ENCODE data around the gene CTCFL. TPM values are rescaled to one million over a fixed set of nuclear protein-coding genes. Genes with fewer than 3 reads are reported as not detected.

Gene CTCFL
- total and polyA plus RNA-seq, 2 of the 13 experiments (the other 11 are each of a cell fraction or from before 2014, with no cell fraction given) = 0.04 TPM; not detected in 1

GRCh38 chr20:57539889-57540288, 14.9 kb upstream of the CTCFL start (continued):
- TF ChIP-seq ELF3 (CRISPR knock-in tag; IDR thresholded peaks at IDR 0.05) = peak; percentile 54; the same call in 1 of the 2 replicates
- no peak for TF ChIP-seq THAP11 (CRISPR knock-in tag; IDR thresholded peaks at IDR 0.05)
- no peak for TF ChIP-seq NFIB (CRISPR knock-in tag; IDR thresholded peaks at IDR 0.05; ENCODE audit: borderline replicate concordance)
- TF ChIP-seq, protein P1, sequence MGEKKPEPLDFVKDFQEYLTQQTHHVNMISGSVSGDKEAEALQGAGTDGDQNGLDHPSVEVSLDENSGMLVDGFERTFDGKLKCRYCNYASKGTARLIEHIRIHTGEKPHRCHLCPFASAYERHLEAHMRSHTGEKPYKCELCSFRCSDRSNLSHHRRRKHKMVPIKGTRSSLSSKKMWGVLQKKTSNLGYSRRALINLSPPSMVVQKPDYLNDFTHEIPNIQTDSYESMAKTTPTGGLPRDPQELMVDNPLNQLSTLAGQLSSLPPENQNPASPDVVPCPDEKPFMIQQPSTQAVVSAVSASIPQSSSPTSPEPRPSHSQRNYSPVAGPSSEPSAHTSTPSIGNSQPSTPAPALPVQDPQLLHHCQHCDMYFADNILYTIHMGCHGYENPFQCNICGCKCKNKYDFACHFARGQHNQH (CRISPR knock-in tag; IDR thresholded peaks at IDR 0.05) = peak; percentile 63; the same call in 1 of the 2 replicates
- no peak for TF ChIP-seq ZNF83 (CRISPR knock-in tag; IDR thresholded peaks at IDR 0.05; ENCODE audit: borderline replicate concordance)
- TF ChIP-seq NFYC (CRISPR knock-in tag; IDR thresholded peaks at IDR 0.05) = no peak
- peak; percentile 77; the same call in 1 of the 2 replicates for TF ChIP-seq ZZZ3 (CRISPR knock-in tag; IDR thresholded peaks at IDR 0.05; ENCODE audit: borderline replicate concordance)
- no peak for TF ChIP-seq ZFP1 (CRISPR knock-in tag; IDR thresholded peaks at IDR 0.05)
- no peak for TF ChIP-seq RFX3 (CRISPR knock-in tag; IDR thresholded peaks at IDR 0.05)
- TF ChIP-seq, protein P2, sequence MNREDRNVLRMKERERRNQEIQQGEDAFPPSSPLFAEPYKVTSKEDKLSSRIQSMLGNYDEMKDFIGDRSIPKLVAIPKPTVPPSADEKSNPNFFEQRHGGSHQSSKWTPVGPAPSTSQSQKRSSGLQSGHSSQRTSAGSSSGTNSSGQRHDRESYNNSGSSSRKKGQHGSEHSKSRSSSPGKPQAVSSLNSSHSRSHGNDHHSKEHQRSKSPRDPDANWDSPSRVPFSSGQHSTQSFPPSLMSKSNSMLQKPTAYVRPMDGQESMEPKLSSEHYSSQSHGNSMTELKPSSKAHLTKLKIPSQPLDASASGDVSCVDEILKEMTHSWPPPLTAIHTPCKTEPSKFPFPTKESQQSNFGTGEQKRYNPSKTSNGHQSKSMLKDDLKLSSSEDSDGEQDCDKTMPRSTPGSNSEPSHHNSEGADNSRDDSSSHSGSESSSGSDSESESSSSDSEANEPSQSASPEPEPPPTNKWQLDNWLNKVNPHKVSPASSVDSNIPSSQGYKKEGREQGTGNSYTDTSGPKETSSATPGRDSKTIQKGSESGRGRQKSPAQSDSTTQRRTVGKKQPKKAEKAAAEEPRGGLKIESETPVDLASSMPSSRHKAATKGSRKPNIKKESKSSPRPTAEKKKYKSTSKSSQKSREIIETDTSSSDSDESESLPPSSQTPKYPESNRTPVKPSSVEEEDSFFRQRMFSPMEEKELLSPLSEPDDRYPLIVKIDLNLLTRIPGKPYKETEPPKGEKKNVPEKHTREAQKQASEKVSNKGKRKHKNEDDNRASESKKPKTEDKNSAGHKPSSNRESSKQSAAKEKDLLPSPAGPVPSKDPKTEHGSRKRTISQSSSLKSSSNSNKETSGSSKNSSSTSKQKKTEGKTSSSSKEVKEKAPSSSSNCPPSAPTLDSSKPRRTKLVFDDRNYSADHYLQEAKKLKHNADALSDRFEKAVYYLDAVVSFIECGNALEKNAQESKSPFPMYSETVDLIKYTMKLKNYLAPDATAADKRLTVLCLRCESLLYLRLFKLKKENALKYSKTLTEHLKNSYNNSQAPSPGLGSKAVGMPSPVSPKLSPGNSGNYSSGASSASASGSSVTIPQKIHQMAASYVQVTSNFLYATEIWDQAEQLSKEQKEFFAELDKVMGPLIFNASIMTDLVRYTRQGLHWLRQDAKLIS (CRISPR knock-in tag; IDR thresholded peaks at IDR 0.05) = no peak
- TF ChIP-seq ZNF124 (CRISPR knock-in tag; IDR thresholded peaks at IDR 0.05) = no peak
- TF ChIP-seq SRSF4 (IDR thresholded peaks at IDR 0.05; ENCODE audit: low read depth, low read length, poor library complexity, severe bottlenecking) = no peak
- no peak for TF ChIP-seq ZNF274 (CRISPR knock-in tag; IDR thresholded peaks at IDR 0.05)
- TF ChIP-seq NCOA5 (CRISPR knock-in tag; IDR thresholded peaks at IDR 0.05) = no peak
